Superior temporal gyrus (tissue), 1 donor: ENCODE measurements around the gene MT1B.
"Not testable (repeated sequence)": the region's sequence is repeated elsewhere in the genome, so short reads cannot be mapped to it uniquely, and the experiment has no call there.

ENCODE experiments used
- DNase-seq: peaks from one replicate; pipeline ENCODE4 v3.0.0-alpha.2; 2016; ENCODE audit errors: extremely low spot score

Gene MT1B

DNA sequence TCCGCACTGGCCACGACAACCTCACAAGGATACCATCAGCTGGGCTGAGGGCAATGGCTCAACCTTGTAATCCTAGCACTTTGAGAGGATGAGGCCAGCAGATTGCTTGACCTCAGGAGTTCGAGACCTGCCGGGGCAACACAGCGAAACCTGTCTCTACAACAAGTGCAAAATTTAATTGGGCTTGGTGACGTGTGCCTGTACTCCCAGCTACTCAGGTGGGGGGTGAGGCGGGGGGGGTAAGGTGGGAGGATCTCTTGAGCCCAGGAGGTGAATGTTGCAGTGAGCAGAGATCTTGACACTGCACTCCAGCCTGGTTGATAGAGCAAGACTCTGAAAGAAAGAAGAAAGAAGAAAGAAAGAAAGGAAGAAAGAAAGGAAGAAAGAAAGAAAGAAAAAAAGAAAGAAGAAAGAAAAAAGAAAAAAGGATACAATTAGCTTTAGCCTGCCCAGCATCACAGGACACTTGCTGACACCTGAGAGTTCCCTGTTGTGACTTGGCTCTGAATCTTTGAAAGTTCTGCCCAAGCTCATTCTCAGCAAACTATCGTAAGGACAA is 31.3 kb upstream of the MT1B start:
- DNase-seq, result no peak

DNA sequence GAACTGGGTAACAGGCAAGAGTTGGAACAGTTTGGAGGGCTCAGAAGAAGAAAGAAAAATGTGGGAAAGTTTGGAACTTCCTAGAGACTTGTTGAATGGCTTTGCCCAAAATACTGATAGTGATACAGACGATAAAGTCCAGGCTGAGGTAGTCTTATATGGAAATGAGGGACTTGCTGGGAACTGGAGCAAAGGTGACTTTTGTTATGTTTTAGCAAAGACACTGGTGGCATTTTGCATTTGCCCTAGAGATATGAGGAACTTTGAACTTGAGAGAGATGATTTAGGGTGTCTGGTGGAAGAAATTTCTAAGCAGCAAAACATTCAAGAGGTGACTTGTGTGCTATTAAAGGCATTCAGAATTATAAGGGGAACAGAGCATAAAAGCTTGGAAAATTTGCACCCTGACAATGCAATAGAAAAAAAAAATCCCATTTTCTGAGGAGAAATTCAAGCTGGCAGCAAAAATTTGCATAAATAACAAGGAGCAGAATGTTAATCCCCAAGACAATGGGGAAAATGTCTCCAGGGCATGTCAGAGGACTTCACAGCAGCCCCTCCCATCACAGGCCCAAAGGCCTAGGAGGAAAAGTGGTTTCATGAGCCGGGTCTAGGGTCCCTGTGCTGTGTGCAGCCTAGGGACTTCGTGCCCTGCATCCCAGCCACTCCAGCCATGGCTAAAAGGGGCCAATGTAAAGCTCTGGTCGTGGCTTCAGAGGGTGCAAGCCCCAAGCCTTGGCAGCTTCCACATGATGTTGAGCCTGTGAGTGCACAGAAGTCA is 29.8 kb upstream of the MT1B start:
- DNase-seq, result not testable (repeated sequence)

DNA sequence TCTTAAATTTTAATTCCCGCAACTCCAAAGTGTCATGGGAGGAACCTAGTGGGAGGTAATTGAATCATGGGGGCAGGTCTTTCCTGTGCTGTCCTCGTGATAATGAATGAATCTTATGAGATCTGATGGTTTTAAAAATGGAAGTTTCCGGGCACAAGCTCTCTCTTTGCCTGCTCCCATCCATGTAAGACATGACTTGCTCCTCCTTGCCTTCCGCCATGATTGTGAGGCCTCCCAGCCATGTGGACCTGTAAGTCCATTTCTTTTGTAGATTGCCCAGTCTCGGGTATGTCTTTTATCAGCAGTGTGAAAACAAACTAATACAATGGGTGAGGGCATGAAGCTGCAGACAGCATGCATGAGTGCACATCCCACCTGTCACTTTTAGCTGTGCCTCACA is 28.5 kb upstream of the MT1B start:
- DNase-seq, result not testable (repeated sequence)

- DNase-seq, result no peak
Measured at GRCh38 chr16:56623637-56624036, 28.0 kb upstream of the MT1B start.

DNA sequence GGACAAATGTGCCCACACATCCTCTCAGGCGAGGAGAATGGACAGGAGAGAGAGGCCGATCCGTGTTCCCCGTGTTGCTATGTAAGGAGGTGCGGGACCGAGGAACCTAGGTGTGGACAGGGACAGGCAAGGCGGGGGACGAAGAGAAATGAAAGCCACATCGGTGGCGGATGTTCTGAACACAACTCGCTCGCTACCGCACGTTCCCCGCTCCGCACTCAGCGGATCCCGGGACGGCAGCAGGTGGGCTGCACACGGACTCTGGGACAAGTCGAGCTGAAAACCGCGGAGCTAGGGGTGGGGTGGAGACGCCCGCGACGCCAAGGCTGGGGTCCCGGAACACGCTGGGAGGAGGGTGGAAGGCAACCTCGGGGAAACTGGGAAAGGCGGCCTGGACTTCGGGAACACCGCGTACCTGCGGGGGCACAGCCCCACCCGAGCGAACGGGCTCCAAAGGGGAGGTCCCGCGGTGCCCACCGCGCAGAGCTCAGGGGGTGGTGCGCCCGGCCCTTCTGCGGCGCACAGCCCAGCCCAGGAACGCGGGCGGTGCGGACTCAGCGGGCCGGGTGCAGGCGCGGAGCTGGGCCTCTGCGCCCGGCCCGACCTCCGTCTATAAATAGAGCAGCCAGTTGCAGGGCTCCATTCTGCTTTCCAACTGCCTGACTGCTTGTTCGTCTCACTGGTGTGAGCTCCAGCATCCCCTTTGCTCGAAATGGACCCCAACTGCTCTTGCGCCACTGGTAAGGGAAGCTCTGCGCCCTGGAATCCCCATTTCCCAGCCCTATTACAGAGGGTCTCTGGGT is 26.3 kb upstream of the MT1B start, which contains the start of gene MT1E:
TSS of gene MT1E (plus strand) at position 642 of the 803 bp plus-strand sequence. CDS start at position 713, 71 bp downstream.
- peak; percentile 64 for DNase-seq

GRCh38 chr16:56625943-56626654 is 25.6 kb upstream of the MT1B start:
- no peak for DNase-seq

DNA sequence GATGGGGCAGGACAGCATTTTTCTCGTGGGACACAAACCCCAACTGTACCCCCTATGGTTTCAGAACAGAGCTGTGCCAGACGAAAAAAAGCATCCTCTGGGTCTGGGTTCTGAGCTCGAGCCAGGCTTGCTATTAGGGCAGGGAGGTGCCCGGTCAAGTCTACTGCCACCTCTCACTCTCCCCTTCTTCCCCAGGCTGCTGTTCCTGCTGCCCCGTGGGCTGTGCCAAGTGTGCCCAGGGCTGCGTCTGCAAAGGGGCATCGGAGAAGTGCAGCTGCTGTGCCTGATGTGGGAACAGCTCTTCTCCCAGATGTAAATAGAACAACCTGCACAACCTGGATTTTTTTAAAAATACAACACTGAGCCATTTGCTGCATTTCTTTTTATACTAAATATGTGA is 25.0 kb upstream of the MT1B start:
- DNase-seq, result no peak

GRCh38 chr16:56628486-56629350 is 23.0 kb upstream of the MT1B start:
- no peak for DNase-seq

- DNase-seq, result no peak
Measured at GRCh38 chr16:56629531-56629930, 22.2 kb upstream of the MT1B start.

DNA sequence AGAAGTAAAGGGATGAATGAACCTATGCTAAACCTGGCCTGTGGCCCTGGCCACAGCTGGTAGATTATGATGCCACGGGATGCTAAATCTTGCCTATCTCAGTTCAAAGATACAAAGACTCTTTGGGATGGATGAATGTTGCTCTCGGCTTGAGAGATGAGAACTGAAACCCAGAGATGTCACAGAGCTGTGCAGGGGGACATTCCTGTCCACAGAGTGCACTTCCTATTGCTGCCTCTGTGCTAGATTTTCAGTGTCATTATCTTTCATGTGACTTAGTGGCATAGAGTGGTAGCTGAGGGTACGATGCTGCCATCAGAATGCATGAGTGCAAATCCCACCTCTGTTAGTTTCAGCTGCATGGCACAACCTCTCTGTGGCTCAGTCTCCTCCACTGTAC is 21.6 kb upstream of the MT1B start:
- no peak for DNase-seq

DNA sequence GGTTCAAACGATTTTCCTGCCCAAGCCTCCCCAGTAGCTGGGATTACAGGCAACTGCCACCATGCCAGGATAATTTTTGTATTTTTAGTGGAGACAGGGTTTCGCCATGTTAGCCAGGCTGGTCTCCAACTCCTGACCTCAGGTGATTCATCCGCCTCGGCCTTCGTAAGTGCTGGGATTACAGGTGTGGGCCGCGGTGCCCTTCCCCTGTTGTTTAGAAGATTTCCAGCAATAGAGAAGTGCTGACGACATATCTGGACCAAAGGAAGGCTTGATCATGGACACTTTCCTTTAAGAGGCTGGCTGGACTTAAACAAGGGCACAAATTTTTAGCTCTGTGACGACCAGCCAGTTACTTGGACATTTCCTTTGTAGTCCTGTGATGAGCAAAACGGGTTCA is 20.5 kb upstream of the MT1B start:
- DNase-seq, result no peak

DNA sequence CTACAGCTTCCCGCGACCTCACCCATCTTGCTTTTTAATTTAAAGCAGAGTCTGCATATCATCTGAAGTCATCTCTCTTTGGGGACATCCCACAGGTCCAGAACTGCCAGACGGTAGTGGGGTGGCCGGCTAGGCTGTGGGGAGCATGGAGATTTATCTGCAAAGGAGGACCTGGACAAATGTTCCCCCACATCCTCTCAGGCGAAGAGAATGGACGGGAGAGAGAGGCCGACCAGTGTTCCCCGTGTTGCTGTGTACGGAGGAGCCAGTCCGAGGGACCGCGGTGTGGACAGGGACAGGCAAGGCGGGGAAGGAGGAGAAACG is 19.9 kb upstream of the MT1B start:
- DNase-seq, result no peak

- peak; percentile 21 for DNase-seq
Measured at GRCh38 chr16:56632156-56632847, 19.4 kb upstream of the MT1B start, which contains the start of gene MT1M. MT1M (plus strand) TSS chr16:56632659; CDS start chr16:56632732, 73 bp downstream.

- no peak for DNase-seq
Measured at GRCh38 chr16:56632848-56633365, 18.8 kb upstream of the MT1B start.

- no peak for DNase-seq
Measured at GRCh38 chr16:56633535-56633934, 18.2 kb upstream of the MT1B start.

DNA sequence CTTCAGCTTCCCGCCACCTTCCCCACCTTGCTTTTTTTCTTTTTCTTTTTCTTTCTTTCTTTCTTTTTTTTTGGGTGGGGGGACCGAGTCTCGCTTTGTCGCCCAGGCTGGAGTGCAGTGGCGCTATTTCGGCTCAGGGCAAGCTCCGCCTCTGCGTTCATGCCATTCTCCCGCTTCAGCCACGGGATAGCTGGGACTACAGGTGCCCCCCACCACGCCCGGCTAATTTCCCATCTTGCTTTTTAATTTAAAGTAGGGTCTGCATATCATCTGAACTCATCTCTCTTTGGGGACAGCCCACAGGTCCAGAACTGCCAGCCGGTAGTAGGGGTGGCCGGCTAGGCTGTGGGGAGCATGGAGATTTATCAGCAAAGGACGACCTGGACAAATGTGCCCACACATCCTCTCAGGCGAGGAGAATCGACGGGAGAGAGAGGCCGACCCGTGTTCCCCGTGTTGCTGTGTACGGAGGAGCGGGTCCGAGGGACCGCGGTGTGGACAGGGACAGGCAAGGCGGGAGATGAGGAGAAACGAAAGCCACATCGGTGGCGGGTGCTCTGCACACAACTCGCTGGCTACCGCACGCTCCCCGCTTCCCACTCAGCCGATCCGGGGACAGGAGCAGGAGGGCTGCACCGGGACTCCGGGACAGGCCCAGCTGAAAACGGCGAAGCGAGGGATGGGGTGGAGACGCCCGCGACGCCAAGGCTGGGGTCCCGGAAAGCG is 16.8 kb upstream of the MT1B start:
- DNase-seq, result no peak

- no peak for DNase-seq
Measured at GRCh38 chr16:56635441-56635967, 16.2 kb upstream of the MT1B start.

- DNase-seq, result no peak
Measured at GRCh38 chr16:56636616-56637413, 14.9 kb upstream of the MT1B start.
